NCI-H2227 (cell line): Measurements from ENCODE around the gene FAM177A1.
"Not testable (repeated sequence)": the region's sequence is repeated elsewhere in the genome, so short reads cannot be mapped to it uniquely, and the experiment has no call there.

ENCODE experiments used
- DNase-seq: peaks from one replicate; lab custom pipeline; 2025; ENCODE audit not compliant: unreplicated experiment; lab: John Stamatoyannopoulos, UW

Gene FAM177A1

DNA sequence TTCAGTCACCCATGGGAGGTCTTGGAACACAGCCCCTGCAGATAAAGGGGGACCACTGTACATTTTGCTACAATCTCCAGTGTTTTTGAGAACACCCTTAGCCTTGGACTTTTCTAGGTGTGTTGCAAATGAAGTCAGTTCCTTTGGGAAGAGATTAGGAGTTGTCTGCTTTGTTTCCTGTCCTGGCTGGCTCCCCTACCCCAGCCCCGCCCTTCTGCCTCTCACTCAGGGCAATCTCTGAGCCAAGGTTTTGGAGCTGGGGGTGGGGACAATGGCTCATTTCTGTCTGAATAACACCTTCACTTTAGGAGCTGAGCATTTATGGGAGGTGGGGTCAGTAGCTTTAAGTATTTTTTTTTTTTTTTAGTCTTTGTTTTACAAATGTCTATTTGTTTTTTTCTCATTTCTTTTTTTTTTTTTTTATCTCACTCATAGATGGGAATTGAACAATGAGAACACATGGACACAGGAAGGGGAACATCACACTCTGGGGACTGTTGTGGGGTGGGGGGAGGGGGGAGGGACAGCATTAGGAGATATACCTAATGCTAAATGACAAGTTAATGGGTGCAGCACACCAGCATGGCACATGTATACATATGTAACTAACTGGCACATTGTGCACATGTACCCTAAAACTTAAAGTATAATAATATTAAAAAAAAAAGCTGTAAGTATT is 15.2 kb downstream of the FAM177A1 start:
- DNase-seq, result not testable (repeated sequence)

DNA sequence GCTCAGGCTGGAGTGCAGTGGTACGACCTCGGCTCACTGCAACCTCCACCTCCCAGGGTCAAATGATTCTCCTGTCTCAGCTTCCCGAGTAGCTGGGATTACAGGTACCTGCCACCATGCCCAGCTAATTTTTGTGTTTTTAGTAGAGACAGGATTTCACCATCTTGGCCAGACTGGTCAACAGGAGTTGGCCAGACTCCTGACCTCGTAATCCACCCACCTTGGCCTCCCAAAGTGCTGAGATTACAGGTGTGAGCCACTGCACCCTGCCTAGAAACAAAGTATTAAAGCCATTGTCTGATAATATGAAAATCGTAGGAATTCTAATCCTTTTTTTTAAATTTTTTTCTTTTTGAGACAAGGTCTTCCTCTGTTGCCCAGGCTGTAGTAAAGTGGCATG is 19.7 kb downstream of the FAM177A1 start:
- DNase-seq, result not testable (repeated sequence)

DNA sequence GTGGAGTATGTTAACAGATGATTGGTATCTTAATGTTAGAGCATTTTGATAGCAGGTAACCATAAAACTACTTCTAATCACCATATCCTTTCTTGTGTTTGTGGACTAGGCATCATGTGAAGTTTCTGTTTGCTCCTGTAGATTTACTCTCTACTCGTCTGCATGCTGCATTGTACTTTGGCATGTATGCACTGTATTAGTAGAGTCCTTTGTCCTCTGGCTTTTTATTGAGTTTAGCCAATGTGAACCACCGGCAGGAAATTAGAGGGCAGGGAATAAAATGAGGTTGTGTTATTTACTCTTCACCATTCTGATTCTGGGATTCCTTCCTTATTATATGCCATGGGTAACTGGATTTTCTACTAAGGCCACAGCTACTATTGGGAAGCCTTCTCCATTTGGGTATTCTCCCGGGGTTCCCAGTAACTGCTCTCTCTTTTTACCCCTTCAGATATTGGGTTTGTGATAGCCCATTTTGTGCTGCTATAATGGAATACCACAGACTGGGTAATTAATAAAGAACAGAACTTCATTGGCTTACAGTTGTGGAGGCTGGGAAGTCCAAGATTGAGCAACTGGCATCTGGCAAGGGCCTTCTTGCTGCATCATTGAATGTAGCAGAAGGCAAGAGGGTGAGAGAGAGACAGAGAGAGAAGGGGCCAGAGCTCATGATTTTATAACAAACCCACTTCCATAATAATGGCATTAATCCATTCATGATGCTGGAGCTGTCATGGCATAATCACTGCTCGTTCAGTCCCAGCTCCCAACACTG is 22.4 kb downstream of the FAM177A1 start:
- DNase-seq, result no peak

DNA sequence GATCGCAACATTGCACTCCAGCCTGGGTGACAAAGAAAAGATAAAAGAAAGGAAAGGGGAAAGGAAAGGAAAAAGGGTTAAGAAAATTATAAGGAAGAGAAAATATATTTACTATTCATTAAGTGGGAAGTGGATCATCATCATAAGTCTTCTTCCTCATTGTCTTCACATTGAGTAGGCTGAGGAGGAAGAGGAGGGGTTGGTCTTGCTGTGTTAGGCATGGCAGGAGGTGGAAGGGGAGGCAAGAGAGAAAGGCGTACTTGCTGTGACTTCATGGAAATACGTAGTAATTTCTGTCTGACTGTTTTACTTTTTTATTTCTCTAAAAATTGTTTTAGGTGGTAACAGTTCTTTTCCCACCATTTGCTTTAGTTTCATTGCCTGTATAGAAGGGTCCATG is 26.2 kb downstream of the FAM177A1 start:
- DNase-seq, result no peak

DNA sequence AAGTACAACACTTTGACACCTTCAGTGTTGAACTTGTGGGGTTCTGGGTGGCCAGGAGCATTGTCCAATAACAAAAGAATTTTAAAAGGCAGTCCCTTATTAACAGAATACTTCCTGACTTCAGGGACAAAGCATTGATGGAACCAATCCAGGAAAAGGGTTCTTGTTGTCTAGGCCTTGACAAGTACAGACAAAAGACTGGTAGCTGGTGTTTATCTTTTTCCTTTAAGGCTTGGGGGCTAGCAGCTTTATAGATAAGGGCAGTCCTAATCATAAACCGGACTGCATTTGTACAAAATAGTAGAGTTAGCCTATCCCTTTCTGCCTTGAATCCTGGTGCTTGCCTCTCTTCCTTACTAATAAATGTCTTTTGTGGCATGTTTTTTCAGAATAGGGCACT is 27.4 kb downstream of the FAM177A1 start:
- no peak for DNase-seq

DNA sequence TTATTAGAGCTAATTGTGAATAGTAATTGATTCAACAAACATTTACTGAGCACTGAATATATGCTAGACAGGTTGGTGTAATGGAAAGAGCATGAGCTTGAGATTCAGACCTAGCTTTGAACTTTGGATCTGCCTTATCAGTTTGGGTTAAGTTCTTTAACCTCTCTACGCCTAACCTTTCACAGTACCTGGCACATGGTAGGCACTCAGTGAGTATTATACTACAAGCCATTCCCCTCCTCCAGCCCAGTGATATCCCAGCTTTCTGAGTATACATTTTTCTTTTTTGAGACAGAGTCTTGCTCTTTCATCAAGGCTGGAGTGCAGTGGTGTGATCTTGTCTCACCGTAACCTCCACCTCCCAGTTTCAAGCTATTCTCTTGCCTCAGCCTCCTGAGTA is 32.0 kb downstream of the FAM177A1 start:
- no peak for DNase-seq

DNA sequence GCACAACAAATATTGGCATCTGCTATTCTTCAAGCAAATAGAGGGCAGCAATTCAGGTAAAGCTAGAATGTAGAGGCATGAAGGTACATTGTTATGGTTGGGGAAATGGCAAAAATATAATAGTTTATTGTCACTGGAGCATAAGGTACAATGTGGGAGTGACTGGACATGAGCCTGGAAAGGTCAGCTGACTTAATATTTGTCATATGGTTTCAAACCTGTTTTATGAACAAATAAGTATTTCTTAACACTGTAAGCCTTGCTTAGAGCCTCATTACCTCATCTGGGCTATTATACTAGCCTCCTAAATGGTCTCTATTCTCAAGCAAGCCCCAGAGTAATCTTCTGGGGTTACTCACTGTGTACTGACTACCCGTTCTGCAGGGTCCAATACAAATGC is 33.7 kb downstream of the FAM177A1 start:
- no peak for DNase-seq

DNA sequence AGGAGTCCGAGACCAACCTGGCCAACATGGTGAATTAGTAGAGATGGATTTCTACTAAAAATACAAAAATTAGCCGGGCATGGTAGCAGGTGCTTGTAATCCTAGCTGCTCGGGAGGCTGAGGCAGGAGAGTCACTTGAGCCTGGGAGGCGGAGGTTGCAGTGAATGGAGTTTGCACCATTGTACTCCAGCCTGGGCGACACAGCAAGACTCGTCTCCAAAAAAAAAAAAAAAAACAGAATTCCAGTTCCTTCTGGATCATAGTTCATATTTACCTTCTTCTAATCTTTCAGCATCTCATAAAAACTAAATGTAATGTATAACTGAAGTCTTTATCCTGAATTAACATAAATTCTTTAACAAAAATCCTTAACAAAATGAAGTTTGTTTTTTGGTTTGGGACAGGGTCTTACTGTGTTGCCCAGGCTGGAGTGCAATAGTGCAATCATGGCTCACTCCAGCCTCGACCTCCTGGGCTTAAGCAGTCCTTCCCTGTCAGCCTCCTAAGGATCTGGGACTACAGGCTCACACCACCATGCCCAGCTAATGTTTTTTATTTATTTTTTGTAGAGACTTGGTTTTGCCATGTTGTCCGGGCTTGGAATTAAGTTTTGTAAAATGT is 37.6 kb downstream of the FAM177A1 start:
- no peak for DNase-seq

DNA sequence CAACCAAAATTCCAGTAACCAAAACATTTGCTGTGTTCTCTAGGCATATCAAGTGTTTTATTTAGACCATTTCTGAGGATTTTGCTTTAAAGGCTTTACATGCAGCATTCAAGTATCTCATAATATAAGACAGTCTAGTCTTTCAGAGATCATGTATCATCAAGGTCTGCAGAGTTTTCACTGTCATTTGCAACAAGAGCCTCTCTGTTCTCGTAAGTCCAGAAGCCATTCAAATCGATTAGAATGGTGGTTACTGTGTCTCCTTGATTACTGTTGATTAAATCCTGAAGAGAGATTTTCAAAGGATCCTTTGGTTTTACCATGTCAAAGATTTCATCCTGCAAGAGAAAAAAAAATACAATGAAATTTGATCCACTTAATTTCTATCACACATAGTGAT is 39.4 kb downstream of the FAM177A1 start:
- no peak for DNase-seq

DNA sequence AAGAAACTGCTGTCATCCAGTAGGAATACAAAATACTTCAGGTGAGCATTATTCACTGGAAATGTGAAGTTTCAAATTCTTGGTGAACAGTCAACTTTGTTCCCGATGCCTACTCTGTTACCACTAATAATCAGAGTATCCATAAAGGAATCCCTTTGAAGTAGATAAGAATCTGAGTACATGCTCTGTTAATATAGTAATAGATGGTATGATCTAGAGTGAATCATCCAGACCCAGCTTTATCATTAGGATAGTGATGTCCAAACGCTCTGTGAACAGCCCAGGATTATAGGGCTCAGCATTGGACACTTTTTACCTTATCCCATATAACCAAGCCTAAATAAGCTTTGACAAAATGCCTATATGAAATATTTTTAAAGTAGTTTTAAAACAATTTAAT is 42.4 kb downstream of the FAM177A1 start:
- DNase-seq, result no peak

DNA sequence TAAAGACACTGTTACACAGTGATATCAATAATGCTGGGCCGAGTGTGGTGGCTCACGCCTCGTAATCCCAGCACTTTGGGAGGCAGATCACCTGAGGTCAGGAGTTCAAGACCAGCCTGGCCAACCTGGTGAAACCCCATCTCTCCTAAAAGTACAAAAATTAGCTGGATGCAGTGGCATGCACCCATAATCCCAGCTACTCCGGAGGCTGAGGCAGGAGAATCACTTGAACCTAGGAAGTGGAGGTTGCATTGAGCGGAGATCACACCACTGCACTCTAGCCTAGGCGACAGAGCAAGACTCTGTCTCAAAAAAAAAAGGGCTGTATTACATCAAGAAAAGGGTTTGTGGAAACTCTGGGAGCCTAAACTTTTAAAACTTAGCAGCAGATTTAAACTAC is 48.6 kb downstream of the FAM177A1 start:
- DNase-seq, result not testable (repeated sequence)

DNA sequence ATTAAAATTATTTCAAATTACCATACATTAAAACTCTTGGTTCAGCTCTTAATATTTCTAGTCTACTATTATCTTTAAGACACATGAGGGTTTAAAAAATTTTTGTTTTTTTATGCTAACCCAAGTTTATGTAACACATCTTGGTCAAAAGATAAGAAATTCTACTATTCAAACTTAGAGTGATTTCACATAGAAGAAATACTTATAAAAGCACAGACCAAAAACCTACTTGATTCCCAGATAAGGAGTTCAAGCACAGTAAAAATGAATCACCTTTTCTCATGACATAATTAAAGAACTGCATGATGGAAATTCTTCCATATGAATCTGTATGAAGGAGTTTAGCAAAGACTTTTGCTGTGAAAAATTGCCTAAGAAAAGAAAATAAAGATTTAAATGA is 61.8 kb downstream of the FAM177A1 start:
- no peak for DNase-seq

DNA sequence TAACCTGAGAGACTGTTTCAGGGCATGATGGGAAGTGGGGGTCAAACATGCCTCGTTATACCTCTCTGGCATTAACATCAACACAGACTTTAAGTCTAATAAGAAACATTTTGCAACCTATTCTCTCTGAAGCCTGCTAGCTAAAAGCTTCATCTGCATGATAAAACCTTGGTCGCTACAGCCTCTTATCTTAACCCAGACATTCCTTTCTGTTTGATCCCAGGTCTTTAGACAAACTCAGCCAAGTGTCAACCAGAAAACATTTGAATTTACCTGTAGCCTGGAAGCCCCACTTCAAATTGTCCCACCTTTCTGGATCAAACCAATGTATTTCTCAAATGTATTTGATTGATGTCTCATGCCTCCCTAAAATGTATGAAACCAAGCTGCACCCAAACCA is 66.6 kb downstream of the FAM177A1 start:
- no peak for DNase-seq

DNA sequence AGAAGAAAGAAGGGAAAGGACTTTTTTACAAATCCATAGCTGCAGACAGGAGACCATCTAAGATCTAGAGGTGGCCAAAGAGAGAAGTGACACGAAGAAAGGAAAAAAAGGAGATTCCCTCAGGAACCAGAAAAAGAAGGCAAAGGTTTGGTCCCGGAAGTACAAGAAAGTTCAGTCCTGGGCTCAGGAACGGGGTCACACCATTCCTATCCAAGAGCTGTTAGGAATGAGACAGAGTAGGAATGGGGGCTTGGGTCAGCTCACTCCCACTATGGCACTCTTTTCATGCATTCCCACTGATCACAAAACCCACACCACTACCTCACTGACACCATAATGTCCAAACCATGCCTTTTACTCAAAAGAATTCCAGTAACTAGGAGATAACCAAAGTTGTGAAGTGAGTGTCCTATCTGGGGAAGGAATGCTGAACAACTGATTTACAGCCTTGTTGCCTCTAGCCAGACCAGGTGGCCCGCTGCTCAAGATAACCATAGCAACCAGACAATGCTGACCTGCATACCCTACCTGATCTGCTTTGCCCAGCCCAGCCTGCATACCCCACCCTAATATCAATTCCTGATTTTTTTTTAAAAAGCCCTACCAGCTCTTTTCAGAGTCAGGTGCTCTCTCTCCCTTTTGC is 67.4 kb downstream of the FAM177A1 start:
- DNase-seq, result no peak

DNA sequence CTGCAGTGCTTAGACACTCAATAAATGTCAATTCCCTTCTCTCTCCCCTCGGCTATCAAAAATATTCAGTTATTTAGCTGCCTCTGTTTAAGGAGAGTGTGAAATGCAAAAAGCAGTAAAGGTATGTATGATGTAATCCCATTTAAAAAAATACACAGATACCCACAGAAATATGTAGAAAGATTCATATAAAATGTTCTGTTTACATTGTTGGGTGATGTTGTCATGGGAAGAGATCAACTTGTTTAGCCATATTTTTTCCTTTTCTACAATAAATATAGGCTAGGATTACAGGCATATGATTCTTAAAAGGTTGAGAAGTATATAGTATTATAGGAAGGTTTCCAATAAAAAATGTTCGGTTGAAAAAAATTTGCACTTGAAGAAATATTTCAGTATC is 68.0 kb downstream of the FAM177A1 start:
- no peak for DNase-seq

DNA sequence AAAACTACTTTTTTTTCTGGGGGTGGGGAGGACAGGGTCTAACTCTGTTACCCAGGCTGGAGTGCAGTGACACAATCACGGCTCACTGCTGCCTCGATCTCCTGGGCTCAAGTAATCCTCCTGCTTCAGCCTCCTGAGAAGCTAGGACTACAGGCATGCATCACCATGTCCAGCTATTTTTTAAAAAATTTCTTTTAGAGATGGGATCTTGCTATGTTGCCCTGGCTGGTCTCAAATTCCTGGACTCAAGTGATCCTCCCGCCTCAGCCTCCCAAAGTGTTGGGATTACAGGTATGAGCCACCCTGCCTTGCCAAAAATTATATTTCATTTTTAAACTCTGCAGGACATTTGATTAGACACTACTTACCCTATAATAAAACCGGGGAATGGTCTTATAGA is 70.2 kb downstream of the FAM177A1 start:
- no peak for DNase-seq

DNA sequence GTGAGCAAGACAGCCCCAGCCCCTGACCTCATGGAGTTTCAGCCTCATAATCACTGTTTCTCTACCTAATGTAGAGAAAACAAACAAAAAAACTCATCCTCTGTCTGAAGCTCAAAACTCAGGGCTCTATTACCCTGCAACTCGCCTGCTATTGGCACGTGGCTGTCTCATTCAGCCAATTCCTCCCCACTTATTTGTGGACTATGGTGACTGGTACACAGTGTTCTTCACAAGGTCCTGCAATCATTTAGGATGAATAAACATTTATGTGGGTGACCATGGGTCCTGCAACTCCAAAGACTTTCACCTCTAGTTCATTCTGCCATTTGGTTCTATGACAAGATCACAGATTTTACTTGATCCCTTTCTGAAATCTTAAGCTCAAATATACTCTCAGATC is 71.0 kb downstream of the FAM177A1 start:
- DNase-seq, result no peak

DNA sequence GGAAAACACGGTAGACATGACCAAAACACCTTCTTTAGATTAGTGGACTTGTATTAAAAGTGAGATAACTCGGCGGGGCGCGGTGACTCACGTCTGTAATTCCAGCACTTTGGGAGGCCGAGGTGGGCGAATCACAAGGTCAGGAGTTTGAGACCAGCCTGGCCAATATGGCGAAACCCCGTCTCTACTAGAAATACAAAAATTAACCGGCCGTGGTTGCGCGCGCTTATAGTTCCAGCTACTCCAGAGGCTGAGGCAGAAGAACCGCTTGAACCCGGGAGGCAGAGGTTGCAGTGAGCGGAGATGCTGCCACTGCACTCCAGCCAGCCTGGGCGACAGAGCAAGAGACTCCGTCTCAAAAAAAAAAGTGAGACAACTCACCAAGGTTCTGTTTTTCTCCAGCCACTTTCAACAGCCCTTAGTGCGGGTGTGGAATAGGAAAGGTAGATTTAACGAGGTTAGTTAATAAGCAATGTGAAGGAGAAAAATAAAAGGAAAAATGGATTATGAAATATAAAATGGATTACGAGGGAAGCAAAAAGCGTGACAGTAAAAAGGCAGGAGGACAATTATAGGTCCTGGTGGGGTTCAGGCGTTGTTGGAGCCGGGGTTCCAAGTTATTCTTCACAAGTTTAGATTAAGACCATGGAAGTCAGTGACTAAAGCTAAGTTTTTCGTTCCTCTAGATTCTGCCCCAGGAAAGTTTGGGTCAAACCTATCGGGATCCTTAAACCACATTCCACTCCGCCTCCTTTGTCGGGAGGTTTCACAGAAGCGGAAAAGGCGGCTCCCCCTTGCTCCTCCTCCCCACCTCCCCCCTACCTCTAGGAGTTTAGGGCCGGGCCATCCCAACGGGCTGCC is 75.2 kb downstream of the FAM177A1 start:
- peak; percentile 24 for DNase-seq

DNA sequence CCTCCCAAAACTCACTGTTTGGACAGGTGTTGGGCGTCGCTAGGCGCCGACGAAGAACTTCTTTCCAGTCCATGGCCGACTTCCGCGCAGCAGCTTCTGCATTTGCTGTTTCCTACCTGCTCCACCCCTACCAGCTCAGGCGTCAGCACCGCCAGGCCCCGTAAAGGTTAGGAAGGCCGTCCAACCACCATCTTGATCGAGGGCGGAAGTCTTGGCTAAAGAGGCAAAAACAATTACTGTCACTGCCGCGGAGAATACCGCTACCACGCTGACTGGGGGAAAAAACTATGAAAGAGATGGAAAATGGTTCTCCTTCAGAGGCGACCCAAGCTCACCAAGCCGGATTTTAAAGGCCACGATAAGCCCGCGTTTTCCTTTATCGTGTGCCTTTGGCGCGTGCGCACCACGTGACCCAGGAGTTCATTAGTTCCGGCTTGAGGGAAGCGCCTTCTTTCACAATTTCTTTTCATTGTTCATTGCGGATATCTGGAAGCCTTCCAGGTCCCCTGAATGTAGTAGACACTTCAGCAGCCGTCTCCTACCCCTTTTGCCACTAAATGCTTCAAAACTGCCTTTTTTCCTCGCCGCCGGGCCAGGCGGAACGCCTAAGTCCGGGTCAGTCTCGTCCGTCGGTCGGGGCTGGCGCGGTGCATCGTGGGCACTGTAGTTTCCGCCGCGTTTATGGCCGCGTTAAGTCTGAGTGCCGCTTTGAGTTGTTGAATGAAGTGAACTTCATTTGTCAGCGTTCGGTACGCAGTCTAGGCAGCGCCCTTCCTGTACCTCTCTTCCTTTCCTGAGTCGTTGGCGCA is 76.0 kb downstream of the FAM177A1 start, which contains the start of the genes PPP2R3C and PRORP:
PPP2R3C (minus strand) TSS at position 104 of the 809 bp plus-strand sequence; CDS start at position 73, 31 bp downstream.
PRORP (plus strand) TSS at position 666 of the 809 bp plus-strand sequence. CDS start 694 bp downstream, outside the sequence.
- peak; percentile 91 for DNase-seq
